T-helper 1 cell treated with Interleukin-12 subunit alpha and Interleukin-12 subunit beta and Interleukin-4 antibody, amounts not matched to agents 30 ng/mL and 1 ng/mL, for 36 hours (primary cell): ENCODE results near the gene PPM1D. TPM values are rescaled to one million over a fixed set of nuclear protein-coding genes. Genes with fewer than 3 reads are reported as not detected.

ENCODE experiments used
- total RNA-seq: library from RNA; stranded (reverse); gene quantifications from 2 replicates; pipeline ENCODE4 v1.2.3, GENCODE V29; 2022

The PPM1D gene
- total RNA-seq, 1 donor from 2014 or later: 20.4 TPM

Other genes starting within 250 kb of the PPM1D start
- 42.5 and 43.4 TPM in 2 replicates for gene USP32, start 208.1 kb upstream of the PPM1D start, total RNA-seq
- not detected in 2 replicates for gene CHCT1, start 177.7 kb upstream of the PPM1D start, total RNA-seq
- gene APPBP2, start 74.0 kb upstream of the PPM1D start, total RNA-seq: 31.1 and 32.1 TPM in 2 replicates
- 19.0 and 21.6 TPM in 2 replicates for gene BCAS3, start 77.7 kb downstream of the PPM1D start, total RNA-seq